8988T (cell line): Measurements from ENCODE around the gene PDLIM5.
"Not testable (repeated sequence)": the region's sequence is repeated elsewhere in the genome, so short reads cannot be mapped to it uniquely, and the experiment has no call there.

Experiments
- DNase-seq: peaks from one replicate; pipeline ENCODE4 v3.0.0; 2011

PDLIM5 gene

GRCh38 chr4:94533405-94534223 lies 81.9 kb downstream of the PDLIM5 start:
- DNase-seq = no peak

GRCh38 chr4:94534401-94535312 lies 82.9 kb downstream of the PDLIM5 start:
- DNase-seq = no peak

- no peak for DNase-seq
These were observed 84.3 kb downstream of the PDLIM5 start for GRCh38 chr4:94536049-94536448.

- DNase-seq = no peak
These were observed 85.1 kb downstream of the PDLIM5 start for GRCh38 chr4:94536649-94537469.

DNA sequence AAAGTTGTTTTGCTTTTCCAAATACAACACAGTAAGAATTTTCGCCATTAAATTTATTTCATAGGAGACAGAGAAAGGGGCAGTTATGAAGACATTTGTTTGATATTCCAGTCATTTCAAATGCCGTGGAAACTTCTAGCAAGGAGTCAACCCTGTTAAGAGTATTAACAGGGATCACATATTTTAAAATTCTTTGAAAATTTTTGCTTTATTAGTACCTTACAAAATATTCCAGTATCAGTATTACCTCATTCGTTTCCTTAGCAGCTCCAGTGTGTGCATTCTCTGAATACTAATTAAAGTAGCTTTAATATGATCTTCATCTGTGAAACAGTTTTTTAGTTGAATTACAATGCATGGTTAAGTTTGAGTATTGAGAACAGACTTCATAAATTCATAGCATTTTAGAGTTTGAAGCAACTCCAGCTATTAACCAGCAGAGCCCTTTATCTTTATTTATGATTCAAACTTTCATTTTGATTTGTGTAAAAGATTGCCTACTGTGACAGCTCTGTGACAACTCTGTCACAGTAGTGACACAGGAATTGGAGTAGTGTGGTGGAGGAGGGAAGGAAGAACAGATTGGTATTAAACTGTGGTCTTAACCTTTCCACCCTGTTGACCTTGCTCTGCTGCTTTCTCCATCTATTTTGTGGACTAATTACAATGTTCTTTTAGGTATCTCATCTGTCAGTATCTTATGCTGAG lies 86.3 kb downstream of the PDLIM5 start:
- DNase-seq = no peak

DNA sequence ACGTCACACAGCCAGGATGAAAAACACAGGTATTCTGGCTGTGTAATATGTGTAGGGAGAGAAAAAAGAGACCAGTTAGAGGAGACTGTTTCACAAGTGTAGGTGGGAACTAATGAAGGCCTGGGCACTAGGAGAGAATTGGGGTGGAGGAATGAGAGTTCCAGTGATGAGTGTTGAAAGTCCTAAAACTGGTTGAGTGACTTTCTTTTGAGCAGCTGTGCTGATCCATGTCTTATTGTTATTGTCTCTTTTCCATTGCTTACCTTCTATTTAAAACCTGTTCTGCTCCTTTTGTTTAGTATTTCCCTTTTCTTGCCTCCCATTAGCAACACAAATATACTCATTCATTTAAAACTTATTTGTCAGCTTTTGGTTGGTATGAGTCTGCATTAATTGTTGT lies 88.7 kb downstream of the PDLIM5 start:
- DNase-seq = no peak

DNA sequence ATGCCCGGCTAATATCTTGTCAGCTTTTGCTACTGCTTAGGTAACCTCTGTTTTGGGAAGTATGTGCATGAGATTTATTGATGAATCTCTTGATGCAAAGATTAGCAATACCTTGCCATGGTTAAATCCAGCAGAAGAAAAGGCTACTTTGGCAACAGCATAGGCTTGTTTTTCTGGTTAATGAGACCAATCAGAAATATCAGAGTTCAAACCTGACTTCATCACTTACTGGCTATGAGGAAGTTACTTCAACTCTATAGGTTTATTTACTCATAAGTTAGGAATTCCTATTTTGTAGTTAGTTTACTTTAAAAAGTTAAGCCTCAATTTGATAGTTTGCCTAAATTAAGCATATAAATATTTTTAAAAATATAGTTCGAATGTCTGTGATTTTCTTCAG lies 93.1 kb downstream of the PDLIM5 start:
- DNase-seq = no peak

- no peak for DNase-seq
These were observed 93.6 kb downstream of the PDLIM5 start for GRCh38 chr4:94545296-94545695.

- no peak for DNase-seq
These were observed 95.2 kb downstream of the PDLIM5 start for GRCh38 chr4:94546949-94547348.

DNA sequence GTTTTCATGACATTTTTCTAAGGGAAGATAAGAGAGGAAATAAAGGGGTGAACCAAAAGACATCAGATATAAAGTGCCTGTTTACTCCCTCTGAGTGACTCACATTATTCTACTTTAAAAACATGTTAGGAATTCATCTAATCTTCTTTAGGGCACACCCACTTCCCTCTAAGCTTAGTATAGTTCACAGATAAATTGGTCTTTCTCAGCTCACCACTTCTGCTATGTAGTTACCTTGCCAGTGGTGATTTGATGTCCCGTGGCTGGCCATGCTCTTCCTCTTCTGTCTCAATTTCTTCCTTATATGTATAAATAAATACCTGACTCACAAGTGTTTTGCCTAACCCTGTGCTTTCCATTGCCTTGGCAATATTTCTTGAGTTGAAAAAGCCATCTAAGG lies 96.8 kb downstream of the PDLIM5 start:
- no peak for DNase-seq

GRCh38 chr4:94550352-94550751 lies 98.6 kb downstream of the PDLIM5 start:
- no peak for DNase-seq

- DNase-seq = no peak
These were observed 99.1 kb downstream of the PDLIM5 start for GRCh38 chr4:94550851-94551250.

GRCh38 chr4:94551643-94552564 lies 100.2 kb downstream of the PDLIM5 start:
- DNase-seq = no peak

GRCh38 chr4:94556047-94556446 lies 104.3 kb downstream of the PDLIM5 start:
- DNase-seq = not testable (repeated sequence)

GRCh38 chr4:94557632-94558031 lies 105.9 kb downstream of the PDLIM5 start:
- DNase-seq = not testable (repeated sequence)

DNA sequence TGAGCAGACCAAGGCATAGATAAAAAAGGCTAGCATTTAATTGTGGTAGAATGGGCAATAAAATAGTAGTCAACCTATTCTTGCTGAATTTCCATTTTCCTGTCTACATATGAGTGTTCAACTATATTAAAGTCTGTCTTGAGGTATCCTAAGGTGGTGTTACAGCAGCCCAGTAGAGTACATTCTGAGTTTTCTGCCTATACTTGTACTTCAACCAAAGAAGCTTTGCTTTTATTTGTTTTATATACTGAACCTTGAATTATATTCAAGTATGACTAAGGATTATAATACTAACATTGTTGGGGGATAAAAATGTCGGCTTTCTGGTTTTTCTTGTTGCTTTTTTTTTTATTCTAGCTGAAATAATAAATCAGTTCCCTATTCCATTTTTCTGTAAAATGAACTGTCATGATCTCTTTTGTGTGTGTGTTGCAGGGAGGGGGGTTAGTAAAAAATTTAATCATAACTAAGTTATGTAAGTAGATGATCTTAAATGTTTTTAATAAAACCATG lies 106.7 kb downstream of the PDLIM5 start:
- no peak for DNase-seq

GRCh38 chr4:94559351-94559806 lies 107.6 kb downstream of the PDLIM5 start:
- DNase-seq = no peak

DNA sequence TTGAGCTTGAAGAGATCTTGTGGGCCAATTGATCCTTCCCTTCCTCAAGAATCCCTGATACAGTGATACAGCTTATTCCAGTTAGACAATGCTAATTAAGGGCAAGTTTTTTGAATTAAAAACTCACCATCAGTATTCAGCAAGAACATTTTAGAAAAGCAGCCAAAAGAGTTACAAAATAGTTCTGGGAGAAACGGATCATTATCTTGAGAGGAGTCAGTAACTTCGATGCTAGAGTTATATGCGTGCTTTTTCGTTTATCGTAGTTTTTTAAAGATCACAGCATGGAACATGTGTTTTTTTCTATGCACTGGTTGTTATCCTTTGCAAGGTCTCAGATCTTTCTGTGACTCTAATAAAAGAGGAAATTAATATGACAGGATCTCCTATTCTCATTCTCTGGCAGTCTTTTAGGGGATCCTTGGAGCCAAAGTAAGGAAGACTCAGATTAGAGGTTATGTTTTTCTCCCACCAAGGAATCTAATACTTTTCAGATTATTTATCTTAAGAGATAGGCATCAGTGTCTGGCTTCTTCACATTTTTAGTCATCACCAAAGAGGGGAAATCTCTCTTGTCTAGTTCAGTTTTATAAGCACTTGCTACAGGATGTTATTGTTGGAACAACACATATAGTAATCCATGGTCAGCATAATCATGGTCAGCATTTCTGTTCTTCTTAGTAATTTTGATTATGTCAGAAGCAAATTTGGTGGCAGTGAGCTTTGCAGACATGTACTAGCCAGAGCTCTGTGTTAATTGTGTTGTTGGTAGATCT lies 109.7 kb downstream of the PDLIM5 start:
- DNase-seq = no peak

GRCh38 chr4:94562285-94562684 lies 110.5 kb downstream of the PDLIM5 start:
- DNase-seq = no peak

- DNase-seq = no peak
These were observed 112.5 kb downstream of the PDLIM5 start for GRCh38 chr4:94564252-94564651.
